Measurements from ENCODE around the gene WNT9B.

- no peak for TF ChIP-seq CTCF (IDR thresholded peaks at IDR 0.05)
- TF ChIP-seq POLR2A (IDR thresholded peaks at IDR 0.05) = no peak
These were observed 42.6 kb downstream of the WNT9B start for GRCh38 chr17:46894024-46894423.
